Osteoblast (primary cell): ENCODE measurements around the gene TGFBRAP1. TPM values are rescaled to one million over a fixed set of nuclear protein-coding genes. Genes with fewer than 3 reads are reported as not detected.

Source experiments
- DNase-seq: peaks from one replicate; pipeline ENCODE4 v3.0.0; 2011; ENCODE audit warnings: low spot score, mixed read lengths; ENCODE audit not compliant: insufficient read length; ENCODE audit errors: missing footprints
- H2AFZ ChIP-seq: 2 replicates; pipeline ENCODE4 v1.6.0; 2011; ENCODE audit warnings: mild to moderate bottlenecking, low read length
- H3K27ac ChIP-seq: 2 replicates; pipeline ENCODE4 v1.5.1; 2011; ENCODE audit warnings: mild to moderate bottlenecking, low read depth, low read length, moderate library complexity
- H3K27me3 ChIP-seq: 2 replicates; pipeline ENCODE4 v1.6.0; 2012; ENCODE audit warnings: mild to moderate bottlenecking, control low read depth, inconsistent platforms, low read length, moderate library complexity; ENCODE audit not compliant: insufficient read depth
- H3K36me3 ChIP-seq: 2 replicates; pipeline ENCODE4 v1.5.1; 2011; ENCODE audit warnings: mild to moderate bottlenecking, low read length, control low read depth, moderate library complexity; ENCODE audit not compliant: insufficient read depth
- H3K4me1 ChIP-seq: 2 replicates; pipeline ENCODE4 v1.5.1; 2011; ENCODE audit warnings: mild to moderate bottlenecking, low read length, control low read depth, moderate library complexity; ENCODE audit not compliant: insufficient read depth
- H3K4me2 ChIP-seq: 2 replicates; pipeline ENCODE4 v1.6.0; 2011; ENCODE audit warnings: mild to moderate bottlenecking, low read length; ENCODE audit not compliant: insufficient read depth
- H3K4me3 ChIP-seq: fragments of 200-600 bp; sonication (generic); 3 replicates; pipeline ENCODE4 v1.5.1; 2012; ENCODE audit warnings: mild to moderate bottlenecking, low read length, inconsistent platforms; ENCODE audit not compliant: insufficient read depth
- H3K79me2 ChIP-seq: 2 replicates; pipeline ENCODE4 v1.6.0; 2012; ENCODE audit warnings: mild to moderate bottlenecking, low read length, control low read depth, inconsistent platforms; ENCODE audit not compliant: insufficient read depth
- H3K9me3 ChIP-seq: 2 replicates; pipeline ENCODE4 v1.5.1; 2011; ENCODE audit warnings: low read depth, low read length, control low read depth
- H4K20me1 ChIP-seq: 2 replicates; pipeline ENCODE4 v1.6.0; 2012; ENCODE audit warnings: mild to moderate bottlenecking, low read length, control low read depth; ENCODE audit not compliant: insufficient read depth
- total RNA-seq: library from RNA; depleted of rRNA; stranded (reverse); fragments of >200 nt; gene quantifications from 2 replicates; pipeline ENCODE4 v1.2.3, GENCODE V29; 2012
- TF ChIP-seq, protein P1 (sequence below): IDR thresholded peaks from 2 replicates; pipeline ENCODE4 v1.5.1; 2011; ENCODE audit warnings: mild to moderate bottlenecking, low read depth, low read length, moderate library complexity; ENCODE audit errors: extremely low read depth

TGFBRAP1 gene
- total RNA-seq, 1 donor = 32.6 TPM

DNA sequence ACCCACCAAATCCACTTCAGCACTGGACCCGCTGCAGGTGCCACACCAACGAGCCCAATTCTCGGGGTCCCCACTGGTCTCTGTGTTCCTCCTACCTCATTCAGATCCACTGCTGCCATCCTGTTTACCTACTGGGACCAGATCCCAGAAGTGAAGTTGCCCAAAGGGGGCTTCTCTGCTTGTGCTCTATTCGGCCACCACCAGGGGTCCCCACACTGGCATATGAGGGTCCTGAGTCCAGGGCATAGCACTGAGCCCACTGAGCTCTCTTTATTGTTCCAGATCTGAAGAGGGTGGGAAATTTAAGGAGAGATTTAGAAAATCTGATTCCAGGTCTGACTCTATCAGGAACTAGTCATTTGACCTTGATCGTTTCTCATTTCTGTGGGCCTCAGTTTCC, 85.6 kb downstream of the TGFBRAP1 start:
- TF ChIP-seq, protein P1, sequence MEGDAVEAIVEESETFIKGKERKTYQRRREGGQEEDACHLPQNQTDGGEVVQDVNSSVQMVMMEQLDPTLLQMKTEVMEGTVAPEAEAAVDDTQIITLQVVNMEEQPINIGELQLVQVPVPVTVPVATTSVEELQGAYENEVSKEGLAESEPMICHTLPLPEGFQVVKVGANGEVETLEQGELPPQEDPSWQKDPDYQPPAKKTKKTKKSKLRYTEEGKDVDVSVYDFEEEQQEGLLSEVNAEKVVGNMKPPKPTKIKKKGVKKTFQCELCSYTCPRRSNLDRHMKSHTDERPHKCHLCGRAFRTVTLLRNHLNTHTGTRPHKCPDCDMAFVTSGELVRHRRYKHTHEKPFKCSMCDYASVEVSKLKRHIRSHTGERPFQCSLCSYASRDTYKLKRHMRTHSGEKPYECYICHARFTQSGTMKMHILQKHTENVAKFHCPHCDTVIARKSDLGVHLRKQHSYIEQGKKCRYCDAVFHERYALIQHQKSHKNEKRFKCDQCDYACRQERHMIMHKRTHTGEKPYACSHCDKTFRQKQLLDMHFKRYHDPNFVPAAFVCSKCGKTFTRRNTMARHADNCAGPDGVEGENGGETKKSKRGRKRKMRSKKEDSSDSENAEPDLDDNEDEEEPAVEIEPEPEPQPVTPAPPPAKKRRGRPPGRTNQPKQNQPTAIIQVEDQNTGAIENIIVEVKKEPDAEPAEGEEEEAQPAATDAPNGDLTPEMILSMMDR = no peak
- peaks cover 4% of the 10 kb centered on the region for H3K27me3 ChIP-seq
- H3K4me1 ChIP-seq = peaks cover 8% of the 10 kb centered on the region
- H2AFZ ChIP-seq = no peak overlapping the region
- H3K27ac ChIP-seq = no peak overlapping the region
- no peaks in the 10 kb centered on the region for H3K9me3 ChIP-seq
- H3K79me2 ChIP-seq = no peaks in the 10 kb centered on the region
- H4K20me1 ChIP-seq = no peaks in the 10 kb centered on the region
- no peak overlapping the region for H3K4me3 ChIP-seq
- H3K4me2 ChIP-seq = no peak overlapping the region
- DNase-seq = no peak
- no peaks in the 10 kb centered on the region for H3K36me3 ChIP-seq

DNA sequence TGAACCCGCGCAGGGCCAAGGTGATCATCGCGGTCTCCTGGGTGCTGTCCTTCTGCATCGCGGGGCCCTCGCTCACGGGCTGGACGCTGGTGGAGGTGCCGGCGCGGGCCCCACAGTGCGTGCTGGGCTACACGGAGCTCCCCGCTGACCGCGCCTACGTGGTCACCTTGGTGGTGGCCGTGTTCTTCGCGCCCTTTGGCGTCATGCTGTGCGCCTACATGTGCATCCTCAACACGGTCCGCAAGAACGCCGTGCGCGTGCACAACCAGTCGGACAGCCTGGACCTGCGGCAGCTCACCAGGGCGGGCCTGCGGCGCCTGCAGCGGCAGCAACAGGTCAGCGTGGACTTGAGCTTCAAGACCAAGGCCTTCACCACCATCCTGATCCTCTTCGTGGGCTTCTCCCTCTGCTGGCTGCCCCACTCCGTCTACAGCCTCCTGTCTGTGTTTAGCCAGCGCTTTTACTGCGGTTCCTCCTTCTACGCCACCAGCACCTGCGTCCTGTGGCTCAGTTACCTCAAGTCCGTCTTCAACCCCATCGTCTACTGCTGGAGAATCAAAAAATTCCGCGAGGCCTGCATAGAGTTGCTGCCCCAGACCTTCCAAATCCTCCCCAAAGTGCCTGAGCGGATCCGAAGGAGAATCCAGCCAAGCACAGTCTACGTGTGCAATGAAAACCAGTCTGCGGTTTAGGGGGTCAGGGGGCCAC, 87.1 kb downstream of the TGFBRAP1 start:
- H3K9me3 ChIP-seq = no peaks in the 10 kb centered on the region
- H3K79me2 ChIP-seq = no peaks in the 10 kb centered on the region
- no peak overlapping the region for H3K4me2 ChIP-seq
- no peaks in the 10 kb centered on the region for H3K27me3 ChIP-seq
- peaks cover 8% of the 10 kb centered on the region for H3K4me1 ChIP-seq
- TF ChIP-seq, protein P1 = no peak
- no peaks in the 10 kb centered on the region for H3K36me3 ChIP-seq
- no peak for DNase-seq
- no peak overlapping the region for H2AFZ ChIP-seq
- no peak overlapping the region for H3K4me3 ChIP-seq
- H3K27ac ChIP-seq = no peak overlapping the region
- no peaks in the 10 kb centered on the region for H4K20me1 ChIP-seq

DNA sequence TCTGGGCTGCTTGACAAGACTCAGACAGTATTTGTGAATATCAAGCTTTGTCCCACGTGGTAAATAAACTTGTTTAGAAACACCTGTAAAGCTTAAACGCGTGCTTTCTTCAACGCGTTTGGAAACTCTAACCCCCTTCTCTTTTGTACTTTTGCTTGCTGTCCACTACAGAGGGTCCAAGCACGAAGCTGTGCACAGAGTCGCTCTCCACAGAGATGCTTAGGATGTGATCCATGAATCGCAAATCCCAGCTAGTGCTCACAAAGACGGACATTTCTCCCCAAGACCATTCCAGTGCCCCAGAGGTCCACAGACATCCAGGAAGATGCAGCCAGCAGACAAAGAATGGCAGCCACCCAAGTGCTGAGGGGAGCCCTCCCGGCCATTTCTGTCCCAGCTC, 88.1 kb downstream of the TGFBRAP1 start, which contains the start of gene GPR45:
Gene GPR45, plus strand, starts transcription at position 301 of the 400 bp plus-strand sequence. CDS start 116 bp downstream, outside the sequence.
- Histone ChIP-seq H3K9me3 (no peaks in the 10 kb centered on the region), H4K20me1 (no peaks in the 10 kb centered on the region), H3K27ac (no peak within 1 kb of the TSS), H3K36me3 (no peaks in the 10 kb centered on the region), H3K79me2 (no peaks in the 10 kb centered on the region), H3K4me1 (peaks cover 8% of the 10 kb centered on the region), H3K27me3 (peaks cover 3% of the 10 kb centered on the region), H3K4me3 (no peak within 1 kb of the TSS), H2AFZ (no peak within 1 kb of the TSS), H3K4me2 (no peak within 1 kb of the TSS)
- TF ChIP-seq, protein P1 = no peak
- no peak for DNase-seq

DNA sequence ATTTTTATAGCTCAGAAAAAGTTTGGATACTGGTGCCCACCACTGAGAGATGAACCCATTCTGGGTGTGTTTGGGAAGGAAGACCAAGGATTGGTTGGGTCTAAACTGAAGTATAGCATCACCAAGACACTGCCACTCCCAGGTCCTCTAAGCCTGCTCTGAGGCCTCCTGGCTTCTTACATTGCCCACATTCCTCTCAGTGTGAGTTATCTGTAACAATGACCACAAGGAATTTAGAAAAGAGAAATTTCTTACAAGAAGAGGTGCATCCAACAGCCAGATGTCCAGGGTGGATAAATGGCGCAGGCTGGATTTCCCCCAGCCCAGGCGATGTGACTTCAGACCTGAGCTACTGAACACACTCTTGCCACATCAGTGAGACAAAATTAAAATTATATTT, 89.6 kb downstream of the TGFBRAP1 start:
- no peak overlapping the region for H2AFZ ChIP-seq
- H3K4me1 ChIP-seq = peaks cover 8% of the 10 kb centered on the region
- no peaks in the 10 kb centered on the region for H3K79me2 ChIP-seq
- peaks cover 9% of the 10 kb centered on the region for H3K27me3 ChIP-seq
- H3K27ac ChIP-seq = no peak overlapping the region
- TF ChIP-seq, protein P1 = no peak
- no peaks in the 10 kb centered on the region for H3K36me3 ChIP-seq
- H4K20me1 ChIP-seq = no peaks in the 10 kb centered on the region
- DNase-seq = peak; percentile 97
- no peak overlapping the region for H3K4me3 ChIP-seq
- H3K4me2 ChIP-seq = no peak overlapping the region
- no peaks in the 10 kb centered on the region for H3K9me3 ChIP-seq
